ENCODE results near the gene OPCML.

DNA sequence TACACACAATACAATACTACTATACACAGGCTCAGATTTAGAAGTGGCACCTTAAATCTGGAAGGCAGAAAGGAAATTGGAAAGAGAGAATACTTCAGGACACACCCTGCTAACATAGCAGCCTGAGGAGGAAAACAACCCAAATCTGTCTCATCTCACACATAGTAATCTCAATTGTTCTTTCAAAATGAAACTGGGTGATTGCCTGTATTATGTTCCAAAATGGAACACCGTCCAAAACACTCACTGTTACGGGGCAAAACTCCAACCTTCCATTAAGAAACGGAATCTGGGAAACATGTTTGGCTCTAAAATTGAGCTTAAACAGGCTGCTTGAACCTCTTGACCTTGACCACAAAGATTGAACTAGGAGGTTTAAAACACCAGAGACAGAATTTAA lies 572.6 kb downstream of the OPCML start:
- TF ChIP-seq POLR2AphosphoS5 (IDR thresholded peaks at IDR 0.05), result no peak
- TF ChIP-seq, protein P1, sequence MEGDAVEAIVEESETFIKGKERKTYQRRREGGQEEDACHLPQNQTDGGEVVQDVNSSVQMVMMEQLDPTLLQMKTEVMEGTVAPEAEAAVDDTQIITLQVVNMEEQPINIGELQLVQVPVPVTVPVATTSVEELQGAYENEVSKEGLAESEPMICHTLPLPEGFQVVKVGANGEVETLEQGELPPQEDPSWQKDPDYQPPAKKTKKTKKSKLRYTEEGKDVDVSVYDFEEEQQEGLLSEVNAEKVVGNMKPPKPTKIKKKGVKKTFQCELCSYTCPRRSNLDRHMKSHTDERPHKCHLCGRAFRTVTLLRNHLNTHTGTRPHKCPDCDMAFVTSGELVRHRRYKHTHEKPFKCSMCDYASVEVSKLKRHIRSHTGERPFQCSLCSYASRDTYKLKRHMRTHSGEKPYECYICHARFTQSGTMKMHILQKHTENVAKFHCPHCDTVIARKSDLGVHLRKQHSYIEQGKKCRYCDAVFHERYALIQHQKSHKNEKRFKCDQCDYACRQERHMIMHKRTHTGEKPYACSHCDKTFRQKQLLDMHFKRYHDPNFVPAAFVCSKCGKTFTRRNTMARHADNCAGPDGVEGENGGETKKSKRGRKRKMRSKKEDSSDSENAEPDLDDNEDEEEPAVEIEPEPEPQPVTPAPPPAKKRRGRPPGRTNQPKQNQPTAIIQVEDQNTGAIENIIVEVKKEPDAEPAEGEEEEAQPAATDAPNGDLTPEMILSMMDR (IDR thresholded peaks at IDR 0.05), result no peak
- no peak for TF ChIP-seq POLR2A (IDR thresholded peaks at IDR 0.05; ENCODE audit: low read depth)
- TF ChIP-seq EP300 (IDR thresholded peaks at IDR 0.05), result no peak

All from esophagus muscularis mucosa (tissue), 4 donors.